ENCODE data around the gene CCN5. TPM values are rescaled to one million over a fixed set of nuclear protein-coding genes. Genes with fewer than 3 reads are reported as not detected.
"Not testable (repeated sequence)": the region's sequence is repeated elsewhere in the genome, so short reads cannot be mapped to it uniquely, and the experiment has no call there.

CCN5 gene
- total RNA-seq, 1 donor from 2014 or later: not detected

GRCh38 chr20:44758247-44759101 is 43.3 kb downstream of the CCN5 start:
- Histone ChIP-seq H3K4me3 (ENCODE audit: low read depth, low read length) (no peak overlapping the region), H3K36me3 (ENCODE audit: control insufficient read depth, insufficient read depth, low read length) (no peaks in the 10 kb centered on the region), H3K27me3 (ENCODE audit: control insufficient read depth, insufficient read depth, low read length) (peaks cover 9% of the 10 kb centered on the region)
- TF ChIP-seq CTCF (IDR thresholded peaks at IDR 0.05; ENCODE audit: insufficient read depth, low read length, severe bottlenecking): no peak
- DNase-seq (ENCODE audit: low read depth) (no peak), FAIRE-seq (no peak)

- no peak for FAIRE-seq
- Histone ChIP-seq H3K27me3 (ENCODE audit: control insufficient read depth, insufficient read depth, low read length) (peaks cover 7% of the 10 kb centered on the region), H3K4me3 (ENCODE audit: low read depth, low read length) (no peak overlapping the region), H3K36me3 (ENCODE audit: control insufficient read depth, insufficient read depth, low read length) (no peaks in the 10 kb centered on the region)
- TF ChIP-seq CTCF (IDR thresholded peaks at IDR 0.05; ENCODE audit: insufficient read depth, low read length, severe bottlenecking): no peak
- DNase-seq (ENCODE audit: low read depth): no peak
These were observed 44.4 kb downstream of the CCN5 start for GRCh38 chr20:44759595-44759994.

DNA sequence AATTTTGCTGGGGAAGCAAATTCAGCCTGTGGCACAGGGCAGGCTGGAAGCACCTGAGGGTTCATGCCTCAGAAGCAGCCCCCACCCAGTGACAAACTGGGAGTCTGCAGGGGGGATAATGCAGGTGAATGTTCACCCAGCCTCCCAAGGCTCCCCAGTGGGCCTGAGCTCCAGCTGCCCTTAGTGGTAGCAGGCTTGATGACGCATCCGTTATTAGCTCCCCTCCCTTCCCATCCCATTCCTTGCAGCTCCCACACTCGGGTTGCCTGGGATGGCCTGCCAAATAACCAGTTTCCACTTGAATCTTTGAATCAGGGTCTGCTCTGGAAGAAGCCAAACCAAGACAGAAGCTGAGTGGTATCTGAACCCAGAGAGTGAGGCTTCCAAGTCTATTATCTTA is 46.3 kb downstream of the CCN5 start:
- no peak for FAIRE-seq
- DNase-seq (ENCODE audit: low read depth): no peak
- Histone ChIP-seq H3K36me3 (ENCODE audit: control insufficient read depth, insufficient read depth, low read length) (no peaks in the 10 kb centered on the region), H3K4me3 (ENCODE audit: low read depth, low read length) (no peak overlapping the region), H3K27me3 (ENCODE audit: control insufficient read depth, insufficient read depth, low read length) (peaks cover 7% of the 10 kb centered on the region)
- no peak for TF ChIP-seq CTCF (IDR thresholded peaks at IDR 0.05; ENCODE audit: insufficient read depth, low read length, severe bottlenecking)

- Histone ChIP-seq H3K36me3 (ENCODE audit: control insufficient read depth, insufficient read depth, low read length) (no peaks in the 10 kb centered on the region), H3K4me3 (ENCODE audit: low read depth, low read length) (no peak overlapping the region), H3K27me3 (ENCODE audit: control insufficient read depth, insufficient read depth, low read length) (peaks cover 7% of the 10 kb centered on the region)
- FAIRE-seq (no peak), DNase-seq (ENCODE audit: low read depth) (no peak)
- TF ChIP-seq CTCF (IDR thresholded peaks at IDR 0.05; ENCODE audit: insufficient read depth, low read length, severe bottlenecking): no peak
These were observed 47.4 kb downstream of the CCN5 start for GRCh38 chr20:44762466-44763140.

DNA sequence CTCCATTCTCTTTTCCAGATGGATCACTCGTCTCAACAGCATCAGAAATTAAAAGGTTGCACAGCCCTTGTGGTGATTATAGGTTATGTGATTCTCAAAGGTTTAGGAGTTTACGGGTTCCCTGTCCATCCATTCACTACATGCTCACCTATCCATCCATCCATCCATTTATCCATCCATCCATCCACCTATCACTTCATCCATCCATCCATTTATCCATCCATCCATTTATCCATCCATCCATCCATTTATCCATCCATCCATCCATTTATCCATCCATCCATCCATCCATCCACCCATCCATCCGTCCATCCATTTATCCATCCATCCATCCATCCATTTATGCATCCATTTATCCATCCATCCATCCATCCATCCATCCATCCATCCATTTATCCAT is 48.6 kb downstream of the CCN5 start:
- DNase-seq (ENCODE audit: low read depth); H3K36me3 ChIP-seq (ENCODE audit: control insufficient read depth, insufficient read depth, low read length); H3K4me3 ChIP-seq (ENCODE audit: low read depth, low read length); FAIRE-seq; H3K27me3 ChIP-seq (ENCODE audit: control insufficient read depth, insufficient read depth, low read length): not testable (repeated sequence)

- DNase-seq (ENCODE audit: low read depth): no peak
- Histone ChIP-seq H3K36me3 (ENCODE audit: control insufficient read depth, insufficient read depth, low read length) (no peaks in the 10 kb centered on the region), H3K27me3 (ENCODE audit: control insufficient read depth, insufficient read depth, low read length) (peaks cover 4% of the 10 kb centered on the region), H3K4me3 (ENCODE audit: low read depth, low read length) (no peak overlapping the region)
- no peak for TF ChIP-seq CTCF (IDR thresholded peaks at IDR 0.05; ENCODE audit: insufficient read depth, low read length, severe bottlenecking)
- no peak for FAIRE-seq
These were observed 49.9 kb downstream of the CCN5 start for GRCh38 chr20:44765091-44765490.
